GM23248 (cell line): ENCODE measurements around the gene HABP4.

Experiments used
- EZH2 ChIP-seq: fragments of 200-600 bp; sonication (generic); IDR thresholded peaks from 2 replicates; pipeline ENCODE4 v1.6.1; 2018; ENCODE audit warnings: antibody characterized with exemption, mild to moderate bottlenecking; ENCODE audit not compliant: insufficient read depth, poor library complexity, severe bottlenecking
- EZH2phosphoT487 ChIP-seq: fragments of 200-600 bp; sonication (generic); IDR thresholded peaks from 2 replicates; pipeline ENCODE4 v1.6.1; 2018; ENCODE audit warnings: antibody characterized with exemption, moderate library complexity, mild to moderate bottlenecking, low read depth; ENCODE audit not compliant: insufficient read depth

DNA sequence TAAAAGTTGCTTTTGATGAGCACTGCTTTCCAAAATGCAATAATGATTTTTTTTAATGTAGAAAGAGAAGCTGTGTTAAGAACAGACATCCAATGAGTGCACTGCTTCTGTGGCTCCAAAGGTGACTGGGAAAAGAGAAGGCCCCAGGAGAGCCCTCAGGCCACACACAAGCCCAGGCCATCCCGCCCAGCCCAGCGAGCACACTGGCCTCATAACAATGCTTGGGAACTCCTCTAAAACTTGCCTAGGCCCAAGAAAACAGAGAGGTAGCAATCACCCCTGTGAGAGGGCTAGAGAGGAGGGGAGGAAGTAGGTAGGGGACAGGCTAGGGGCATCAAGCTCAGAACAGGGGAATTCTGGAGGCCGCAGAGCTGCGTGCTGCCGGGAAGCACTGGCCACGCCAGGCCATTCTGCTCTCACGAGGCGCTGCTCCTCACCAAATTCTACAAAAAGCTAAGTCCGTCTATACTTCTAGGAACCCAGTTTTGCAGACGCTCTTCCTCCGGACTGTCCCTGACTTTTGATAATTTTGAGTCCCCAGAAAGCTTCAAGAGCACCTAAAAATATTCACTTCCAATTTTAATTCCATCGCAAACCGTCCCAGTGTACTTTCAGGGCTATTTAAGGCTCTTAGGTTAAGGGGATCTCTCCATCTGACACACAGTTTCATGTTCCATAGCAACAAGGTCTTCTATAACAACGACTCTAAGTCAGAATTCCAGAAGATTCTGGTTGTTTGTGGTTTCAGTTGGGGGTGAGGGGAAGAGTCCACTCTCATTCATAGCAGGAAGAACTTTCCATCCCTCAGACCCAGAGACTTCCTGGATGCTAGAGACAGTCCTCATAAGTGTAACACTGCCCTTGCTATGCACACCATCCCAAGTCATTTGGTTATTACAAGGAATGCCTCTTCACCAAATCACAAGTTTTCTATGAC, 51.0 kb downstream of the HABP4 start:
- TF ChIP-seq EZH2 (no peak), EZH2phosphoT487 (no peak)
